DOHH2 (cell line): ENCODE data around the gene DRAXIN.

Experiments
- CTCF ChIP-seq: fragments of 200-600 bp; sonication (generic); IDR thresholded peaks from one replicate; pipeline ENCODE4 v1.5.1; 2014; ENCODE audit warnings: antibody characterized with exemption, mild to moderate bottlenecking, low read depth, low read length; ENCODE audit not compliant: poor library complexity, severe bottlenecking
- EZH2phosphoT487 ChIP-seq: fragments of 200-600 bp; sonication (generic); IDR thresholded peaks from 2 replicates; pipeline ENCODE4 v1.6.1; 2017; ENCODE audit warnings: borderline replicate concordance, mild to moderate bottlenecking, antibody characterized with exemption, low read length, moderate library complexity, mixed read lengths

DNA sequence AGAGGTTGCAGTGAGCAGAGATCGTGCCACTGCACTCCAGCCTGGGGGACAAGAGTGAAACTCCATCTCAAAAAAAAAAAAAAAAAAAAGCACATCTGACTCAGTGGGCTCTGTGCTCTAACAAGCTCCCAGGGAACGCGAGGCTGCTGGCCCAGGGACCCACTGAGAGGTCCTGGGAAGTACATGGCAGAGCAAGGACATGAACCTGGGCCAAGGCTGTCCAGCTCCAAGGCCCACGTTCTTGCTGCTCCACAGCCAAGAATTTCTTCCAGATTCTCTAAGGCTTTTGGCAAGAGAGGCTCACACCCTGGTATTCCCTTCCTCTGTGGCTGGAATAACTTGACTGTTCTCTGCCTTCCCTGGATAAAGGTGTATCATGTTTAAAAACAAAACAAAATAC lies 29.0 kb downstream of the DRAXIN start:
- TF ChIP-seq CTCF (no peak), EZH2phosphoT487 (no peak)
